Esophagus squamous epithelium (tissue), 4 donors: ENCODE results near the gene TRIM67.

Source experiments
- POLR2A ChIP-seq, 4 donors: fragments of 450-650 bp; IDR thresholded peaks; one replicate each; pipeline ENCODE4 v1.6.1; 2017; ENCODE audit warnings: antibody characterized with exemption in 4 of 4, mild to moderate bottlenecking in 4 of 4, moderate library complexity in 3 of 4
- TF ChIP-seq, protein P1 (sequence below), 6 experiments: fragments of 450-650 bp in 4 of 6; fragments of 200-600 bp in 2 of 6; sonication (generic) in 2 of 6; IDR thresholded peaks; one replicate each; pipeline ENCODE4 v1.5.1; 2016 to 2019; ENCODE audit warnings: antibody characterized with exemption in 6 of 6, mild to moderate bottlenecking in 4 of 6, moderate library complexity in 4 of 6

DNA sequence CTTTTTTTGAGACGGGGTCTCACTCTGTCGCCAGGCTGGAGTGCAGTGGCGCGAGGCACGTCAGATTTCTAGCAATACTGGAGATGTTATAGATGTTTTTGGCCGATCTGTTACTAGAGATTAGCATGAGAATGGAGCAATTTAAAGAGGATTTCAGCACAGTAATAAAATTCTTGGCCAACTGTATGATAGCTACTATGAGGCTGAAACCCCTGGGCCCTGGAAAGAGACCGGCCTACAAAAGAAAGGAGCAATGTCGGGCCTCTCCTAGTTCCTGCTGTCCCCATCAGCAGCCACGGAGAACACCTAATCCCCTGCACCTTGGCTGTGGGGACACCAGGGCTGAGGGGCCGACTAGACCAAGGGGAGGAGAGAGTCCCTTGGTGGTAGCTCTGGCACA is 69.7 kb downstream of the TRIM67 start:
- TF ChIP-seq, protein P1, sequence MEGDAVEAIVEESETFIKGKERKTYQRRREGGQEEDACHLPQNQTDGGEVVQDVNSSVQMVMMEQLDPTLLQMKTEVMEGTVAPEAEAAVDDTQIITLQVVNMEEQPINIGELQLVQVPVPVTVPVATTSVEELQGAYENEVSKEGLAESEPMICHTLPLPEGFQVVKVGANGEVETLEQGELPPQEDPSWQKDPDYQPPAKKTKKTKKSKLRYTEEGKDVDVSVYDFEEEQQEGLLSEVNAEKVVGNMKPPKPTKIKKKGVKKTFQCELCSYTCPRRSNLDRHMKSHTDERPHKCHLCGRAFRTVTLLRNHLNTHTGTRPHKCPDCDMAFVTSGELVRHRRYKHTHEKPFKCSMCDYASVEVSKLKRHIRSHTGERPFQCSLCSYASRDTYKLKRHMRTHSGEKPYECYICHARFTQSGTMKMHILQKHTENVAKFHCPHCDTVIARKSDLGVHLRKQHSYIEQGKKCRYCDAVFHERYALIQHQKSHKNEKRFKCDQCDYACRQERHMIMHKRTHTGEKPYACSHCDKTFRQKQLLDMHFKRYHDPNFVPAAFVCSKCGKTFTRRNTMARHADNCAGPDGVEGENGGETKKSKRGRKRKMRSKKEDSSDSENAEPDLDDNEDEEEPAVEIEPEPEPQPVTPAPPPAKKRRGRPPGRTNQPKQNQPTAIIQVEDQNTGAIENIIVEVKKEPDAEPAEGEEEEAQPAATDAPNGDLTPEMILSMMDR (IDR thresholded peaks at IDR 0.05), result no peak
- no peak for TF ChIP-seq POLR2A (IDR thresholded peaks at IDR 0.05)
